HG03025 (cell line): ENCODE data around the gene SSNA1.

Experiments used
- ATAC-seq: cut with Tn5 transposase; IDR thresholded peaks from one replicate; pipeline ENCODE4 v1.9.1; 2021; ENCODE audit warnings: mild to moderate bottlenecking, moderate library complexity; ENCODE audit not compliant: unreplicated experiment, low FRiP score

Gene SSNA1

GRCh38 chr9:137180491-137180890 is 8.0 kb upstream of the SSNA1 start:
- no peak for ATAC-seq

GRCh38 chr9:137181680-137182079 is 6.8 kb upstream of the SSNA1 start:
- no peak for ATAC-seq

- ATAC-seq: no peak
Measured at GRCh38 chr9:137182836-137183235, 5.6 kb upstream of the SSNA1 start.

- ATAC-seq: no peak
Measured at GRCh38 chr9:137183980-137184595, 4.4 kb upstream of the SSNA1 start.

- ATAC-seq: no peak
Measured at GRCh38 chr9:137184881-137185660, 3.4 kb upstream of the SSNA1 start.

- ATAC-seq: no peak
Measured at GRCh38 chr9:137185921-137186320, 2.6 kb upstream of the SSNA1 start.

GRCh38 chr9:137186385-137186784 is 2.1 kb upstream of the SSNA1 start:
- ATAC-seq: no peak

GRCh38 chr9:137187386-137187785 is 1.1 kb upstream of the SSNA1 start:
- ATAC-seq: no peak

- ATAC-seq: peak; percentile 7
Measured at GRCh38 chr9:137188086-137188489, 388 bp upstream of the SSNA1 start.

GRCh38 chr9:137189297-137190295 is 1.1 kb downstream of the SSNA1 start:
- ATAC-seq: no peak

GRCh38 chr9:137190315-137190856 is 1.9 kb downstream of the SSNA1 start:
- no peak for ATAC-seq

GRCh38 chr9:137191245-137191644 is 2.8 kb downstream of the SSNA1 start:
- ATAC-seq: no peak

- ATAC-seq: no peak
Measured at GRCh38 chr9:137191691-137192447, 3.4 kb downstream of the SSNA1 start.

GRCh38 chr9:137192448-137192780 is 3.9 kb downstream of the SSNA1 start:
- ATAC-seq: no peak

GRCh38 chr9:137192859-137193258 is 4.4 kb downstream of the SSNA1 start:
- ATAC-seq: no peak

- ATAC-seq: no peak
Measured at GRCh38 chr9:137193771-137194170, 5.3 kb downstream of the SSNA1 start.

GRCh38 chr9:137194388-137194787 is 5.9 kb downstream of the SSNA1 start:
- no peak for ATAC-seq

GRCh38 chr9:137194909-137195308 is 6.4 kb downstream of the SSNA1 start:
- ATAC-seq: no peak

- no peak for ATAC-seq
Measured at GRCh38 chr9:137195525-137196220, 7.2 kb downstream of the SSNA1 start.
